Medulla oblongata (tissue), 1 donor: ENCODE results near the gene MRPL51.

Experiments used
- DNase-seq: peaks from one replicate; pipeline ENCODE4 v3.0.0-alpha.2; 2015; ENCODE audit errors: extremely low spot score

The MRPL51 gene

GRCh38 chr12:6461401-6462233 lies 31.4 kb downstream of the MRPL51 start:
- peak; percentile 84 for DNase-seq

GRCh38 chr12:6460751-6461371 lies 32.2 kb downstream of the MRPL51 start:
- DNase-seq: peak; percentile 12

DNA sequence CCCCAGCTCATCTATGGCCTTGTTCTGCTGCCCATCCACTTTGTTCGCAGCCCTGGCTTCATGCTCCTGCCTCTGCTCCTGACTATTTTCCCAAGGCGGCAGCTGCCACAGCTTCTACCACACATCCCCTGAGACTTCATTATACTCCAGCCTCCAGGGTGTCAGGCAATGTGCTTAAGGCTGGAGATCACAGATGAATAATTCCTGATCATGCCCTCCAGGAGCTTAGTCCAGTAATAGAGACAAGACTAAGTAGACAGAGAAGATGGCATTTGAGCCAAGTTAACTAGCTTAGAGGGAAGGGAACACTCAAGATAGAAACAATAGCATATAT lies 34.1 kb downstream of the MRPL51 start:
- DNase-seq: no peak

- DNase-seq: no peak
Observed at GRCh38 chr12:6458281-6459003, 34.6 kb downstream of the MRPL51 start.

DNA sequence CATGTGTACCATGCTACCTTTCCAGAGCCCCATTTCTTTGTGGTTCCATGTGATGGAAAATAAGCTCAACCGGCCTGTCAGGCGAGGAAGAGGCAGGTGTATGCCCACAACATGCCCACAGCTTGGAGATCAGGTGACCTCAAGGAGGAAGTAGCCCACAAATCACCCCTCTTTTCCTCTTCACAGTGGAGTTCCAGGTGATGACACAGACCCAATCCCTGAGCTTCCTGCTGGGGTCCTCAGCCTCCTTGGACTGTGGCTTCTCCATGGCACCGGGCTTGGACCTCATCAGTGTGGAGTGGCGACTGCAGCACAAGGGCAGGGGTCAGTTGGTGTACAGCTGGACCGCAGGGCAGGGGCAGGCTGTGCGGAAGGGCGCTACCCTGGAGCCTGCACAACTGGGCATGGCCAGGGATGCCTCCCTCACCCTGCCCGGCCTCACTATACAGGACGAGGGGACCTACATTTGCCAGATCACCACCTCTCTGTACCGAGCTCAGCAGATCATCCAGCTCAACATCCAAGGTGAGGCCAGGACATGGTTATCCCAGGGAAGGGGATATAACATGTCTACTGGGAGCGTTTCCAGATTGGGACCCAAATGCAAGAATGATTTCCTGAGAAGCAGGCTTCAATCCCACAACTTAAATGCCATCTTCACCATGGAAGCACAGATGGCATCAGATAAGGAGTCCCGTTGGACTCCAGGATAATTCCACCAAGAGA lies 35.7 kb downstream of the MRPL51 start:
- DNase-seq: no peak

DNA sequence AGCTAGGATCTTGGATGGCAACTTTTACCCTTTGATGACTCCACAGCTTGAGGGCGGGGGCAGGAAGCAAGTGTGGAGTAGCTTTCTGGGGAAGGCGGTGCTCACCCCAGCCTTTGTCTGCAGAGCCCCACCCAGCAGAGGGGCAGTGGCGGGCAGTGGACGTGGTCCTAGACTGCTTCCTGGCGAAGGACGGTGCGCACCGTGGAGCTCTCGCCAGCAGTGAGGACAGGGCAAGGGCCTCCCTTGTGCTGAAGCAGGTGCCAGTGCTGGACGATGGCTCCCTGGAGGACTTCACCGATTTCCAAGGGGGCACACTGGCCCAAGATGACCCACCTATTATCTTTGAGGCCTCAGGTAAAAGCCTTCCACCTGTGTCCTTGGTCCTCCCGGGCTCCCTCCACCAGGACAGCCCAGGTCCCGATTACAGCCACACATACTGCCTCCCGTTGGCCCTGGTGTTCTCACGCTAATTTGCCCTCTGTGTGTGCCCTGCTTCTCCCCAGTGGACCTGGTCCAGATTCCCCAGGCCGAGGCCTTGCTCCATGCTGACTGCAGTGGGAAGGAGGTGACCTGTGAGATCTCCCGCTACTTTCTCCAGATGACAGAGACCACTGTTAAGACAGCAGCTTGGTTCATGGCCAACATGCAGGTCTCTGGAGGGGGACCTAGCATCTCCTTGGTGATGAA lies 40.0 kb downstream of the MRPL51 start:
- DNase-seq: no peak

DNA sequence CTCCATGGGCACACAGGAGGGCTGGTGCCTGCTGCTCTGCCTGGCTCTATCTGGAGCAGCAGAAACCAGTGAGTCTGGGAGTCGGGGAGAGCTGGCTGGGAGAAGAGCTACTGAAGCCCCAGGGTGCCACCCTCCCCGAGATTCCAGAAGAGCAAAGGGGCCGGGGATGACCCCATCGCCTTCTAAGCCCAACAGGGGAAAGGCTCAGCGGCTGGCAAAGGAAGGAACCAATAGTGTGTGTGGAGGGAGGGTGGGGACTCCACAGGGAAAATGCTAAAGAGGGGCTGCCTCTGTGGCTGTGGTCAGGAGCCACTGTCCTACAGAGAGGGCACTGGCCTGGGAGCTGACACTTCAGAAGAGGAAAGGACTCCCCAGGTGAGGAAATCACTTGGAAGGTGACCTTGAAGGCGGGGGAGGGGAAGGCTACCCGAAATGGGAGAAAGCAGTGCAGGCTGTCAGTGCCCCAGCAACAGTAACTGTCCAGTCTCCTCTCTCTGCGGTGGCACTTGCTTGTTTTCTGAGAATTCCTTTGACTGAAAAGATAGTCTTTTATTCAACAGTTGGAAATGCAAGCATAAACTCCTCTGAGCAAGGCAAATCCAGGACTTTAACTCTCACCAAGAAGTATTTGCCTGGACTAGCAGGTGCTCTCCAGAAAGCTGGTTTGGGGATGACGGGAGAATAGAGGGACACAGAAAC lies 40.7 kb downstream of the MRPL51 start:
- DNase-seq: peak; percentile 65

GRCh38 chr12:6451348-6452244 lies 41.5 kb downstream of the MRPL51 start, which contains the start of gene TAPBPL:
Gene TAPBPL (plus strand): TSS chr12:6452042. CDS start chr12:6452249, 207 bp downstream.
- DNase-seq: peak; percentile 95

- no peak for DNase-seq
Observed at GRCh38 chr12:6450869-6451347, 42.2 kb downstream of the MRPL51 start.

DNA sequence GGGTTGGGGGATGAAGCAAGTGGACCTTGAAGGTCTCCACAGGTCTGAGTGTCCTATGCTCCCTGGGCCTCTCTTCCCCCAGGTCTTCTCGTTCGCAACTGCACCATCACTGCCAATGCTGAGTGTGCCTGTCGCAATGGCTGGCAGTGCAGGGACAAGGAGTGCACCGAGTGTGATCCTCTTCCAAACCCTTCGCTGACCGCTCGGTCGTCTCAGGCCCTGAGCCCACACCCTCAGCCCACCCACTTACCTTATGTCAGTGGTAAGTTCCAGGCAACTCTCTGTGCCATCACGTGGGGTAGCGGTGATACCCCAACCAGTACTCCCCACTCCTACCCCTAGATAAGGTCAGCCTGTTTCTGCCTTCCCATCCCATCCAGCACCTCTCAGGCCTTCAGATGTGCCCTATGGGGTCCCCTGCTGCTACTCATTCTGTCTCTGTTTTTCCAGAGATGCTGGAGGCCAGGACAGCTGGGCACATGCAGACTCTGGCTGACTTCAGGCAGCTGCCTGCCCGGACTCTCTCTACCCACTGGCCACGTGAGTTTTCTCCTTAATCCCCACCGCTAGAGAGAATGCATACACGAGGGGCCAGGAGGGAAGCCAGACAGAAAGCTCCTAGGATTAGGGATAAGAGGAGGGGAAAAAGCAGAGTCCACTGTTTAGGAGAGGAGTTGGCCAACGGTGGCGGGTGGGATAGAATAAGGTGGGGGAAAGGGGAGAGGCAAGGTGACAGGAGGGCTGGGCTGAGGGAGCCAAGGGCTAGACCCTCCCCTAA lies 42.8 kb downstream of the MRPL51 start:
- no peak for DNase-seq

- DNase-seq: no peak
Observed at GRCh38 chr12:6444704-6445688, 48.1 kb downstream of the MRPL51 start, which contains the start of gene CD27. Gene CD27 (plus strand): TSS chr12:6444955. CDS start chr12:6445096, 141 bp downstream.

DNA sequence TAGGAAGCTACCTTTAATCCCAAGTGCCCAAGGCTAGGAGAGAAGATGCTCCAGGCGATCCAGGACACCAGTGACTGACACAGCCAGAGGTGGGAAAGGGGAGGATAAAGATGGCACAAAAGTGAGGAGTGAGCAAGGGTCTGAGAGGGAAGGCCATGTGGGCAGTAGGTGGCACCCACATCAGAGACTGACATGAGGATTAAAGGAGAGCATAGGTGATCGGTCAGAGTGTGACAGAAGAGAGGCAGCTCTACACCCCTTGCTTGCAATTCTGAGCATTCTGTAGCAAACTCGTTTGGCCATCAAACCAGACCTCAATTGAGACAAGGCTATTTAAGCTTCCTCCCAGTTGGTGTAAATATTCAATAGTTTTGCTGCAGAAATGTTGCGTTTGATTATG lies 49.0 kb downstream of the MRPL51 start:
- DNase-seq: no peak

DNA sequence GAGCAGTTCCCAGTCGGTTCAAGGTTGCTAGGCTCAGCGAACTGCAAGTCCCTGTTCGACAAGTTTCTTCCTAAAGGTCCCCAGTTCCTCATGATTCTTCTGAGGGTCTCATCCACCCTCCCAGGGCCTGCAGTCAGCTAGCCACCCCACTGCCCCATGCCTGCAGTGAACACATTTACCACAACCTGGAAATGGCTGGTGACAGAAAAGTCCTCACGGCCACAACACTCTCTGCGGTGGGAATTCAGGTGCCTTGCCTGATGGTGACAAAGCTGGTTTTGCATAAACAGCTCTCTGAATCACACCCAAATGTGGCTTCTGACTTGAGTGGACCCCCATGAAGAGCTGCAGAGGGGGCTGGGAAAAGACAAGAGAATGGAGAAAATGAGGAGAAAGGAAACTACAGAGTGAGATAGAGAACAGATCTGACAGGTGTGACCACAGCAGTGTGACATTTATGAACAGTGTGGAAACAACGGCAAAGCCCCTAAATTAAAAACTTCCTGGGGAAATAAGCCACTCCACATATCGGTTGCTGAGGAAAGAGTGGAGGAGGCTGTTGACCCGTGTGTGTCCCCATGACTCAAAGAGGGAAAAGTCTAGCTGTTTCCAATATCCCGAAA lies 49.6 kb downstream of the MRPL51 start:
- DNase-seq: no peak

DNA sequence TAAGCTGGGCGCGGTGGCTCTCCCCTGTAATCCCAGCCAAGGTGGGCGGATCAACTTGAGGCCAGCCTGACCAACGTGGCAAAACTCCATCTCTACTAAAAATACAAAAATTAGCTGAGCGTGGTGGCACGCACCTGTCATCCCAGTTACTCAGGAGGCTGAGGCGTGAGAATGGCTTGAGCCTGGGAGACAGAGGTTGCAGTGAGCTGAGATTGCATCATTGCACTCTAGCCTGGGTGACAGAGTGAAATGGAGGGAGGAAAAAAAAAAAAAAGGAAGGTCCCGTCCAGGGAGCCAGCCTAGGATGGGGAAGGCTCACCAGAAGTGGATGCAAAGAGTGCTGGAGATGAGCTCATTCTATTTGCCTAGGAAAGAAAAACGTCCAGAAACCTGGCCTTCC lies 50.2 kb downstream of the MRPL51 start:
- DNase-seq: no peak
